Progenitor cell of endocrine pancreas (in vitro differentiated cells): Measurements from ENCODE around the gene RGS10. TPM values are rescaled to one million over a fixed set of nuclear protein-coding genes. Genes with fewer than 3 reads are reported as not detected.

Experiments
- DNase-seq: peaks from one replicate; pipeline ENCODE4 v3.0.0; 2021; ENCODE audit warnings: low spot score; ENCODE audit not compliant: unreplicated experiment
- H3K27ac Mint-ChIP-seq: 2 replicates; pipeline ENCODE4 v1.8.0; 2021; ENCODE audit warnings: mild to moderate bottlenecking, moderate library complexity, mixed read lengths
- H3K27me3 Mint-ChIP-seq: 2 replicates; pipeline ENCODE4 v1.8.0; 2021; ENCODE audit warnings: mixed read lengths
- H3K36me3 Mint-ChIP-seq: 2 replicates; pipeline ENCODE4 v1.8.0; 2022; ENCODE audit warnings: mixed read lengths; ENCODE audit not compliant: insufficient read depth
- H3K4me1 Mint-ChIP-seq: 2 replicates; pipeline ENCODE4 v1.8.0; 2021; ENCODE audit warnings: low read depth, mixed read lengths
- H3K4me3 Mint-ChIP-seq: 2 replicates; pipeline ENCODE4 v1.8.0; 2021; ENCODE audit warnings: low read depth, mild to moderate bottlenecking, moderate library complexity, mixed read lengths
- H3K9me3 Mint-ChIP-seq: 2 replicates; pipeline ENCODE4 v1.8.0; 2021; ENCODE audit warnings: low read depth, mixed read lengths
- CTCF ChIP-seq: fragments of 200-600 bp; sonication (generic); IDR thresholded peaks from one replicate; pipeline ENCODE4 v1.5.0; 2021; ENCODE audit warnings: antibody characterized with exemption, mild to moderate bottlenecking; ENCODE audit not compliant: unreplicated experiment
- total RNA-seq: library from RNA; stranded (reverse); gene quantifications from 2 replicates; pipeline ENCODE4 v1.2.1, GENCODE V29; 2021

RGS10 gene
- total RNA-seq, 1 donor from 2014 or later: 0.96 TPM

- Mint-ChIP-seq H3K4me1 (no peaks in the 10 kb centered on the region), H3K4me3 (no peak overlapping the region), H3K27me3 (peaks cover 23% of the 10 kb centered on the region), H3K9me3 (peaks cover 4% of the 10 kb centered on the region), H3K27ac (no peak overlapping the region), H3K36me3 (no peaks in the 10 kb centered on the region)
- DNase-seq: no peak
- no peak for TF ChIP-seq CTCF
Observed at GRCh38 chr10:119469846-119470245, 72.7 kb downstream of the RGS10 start.

GRCh38 chr10:119469325-119469707, 73.2 kb downstream of the RGS10 start:
- H3K9me3 Mint-ChIP-seq: peaks cover 4% of the 10 kb centered on the region
- no peak overlapping the region for H3K4me3 Mint-ChIP-seq
- no peaks in the 10 kb centered on the region for H3K36me3 Mint-ChIP-seq
- no peaks in the 10 kb centered on the region for H3K4me1 Mint-ChIP-seq
- no peak for TF ChIP-seq CTCF
- DNase-seq: no peak
- no peak overlapping the region for H3K27ac Mint-ChIP-seq
- H3K27me3 Mint-ChIP-seq: peaks cover 24% of the 10 kb centered on the region

- peaks cover 21% of the 10 kb centered on the region for H3K27me3 Mint-ChIP-seq
- no peak for TF ChIP-seq CTCF
Observed at GRCh38 chr10:119468542-119469324, 73.8 kb downstream of the RGS10 start.

GRCh38 chr10:119466655-119467054, 75.9 kb downstream of the RGS10 start:
- no peak overlapping the region for H3K4me3 Mint-ChIP-seq
- H3K27me3 Mint-ChIP-seq: peaks cover 26% of the 10 kb centered on the region
- H3K4me1 Mint-ChIP-seq: peaks cover 2% of the 10 kb centered on the region
- TF ChIP-seq CTCF: no peak
- H3K9me3 Mint-ChIP-seq: peaks cover 11% of the 10 kb centered on the region
- DNase-seq: no peak
- H3K36me3 Mint-ChIP-seq: peaks cover 1% of the 10 kb centered on the region
- H3K27ac Mint-ChIP-seq: no peak overlapping the region

More at GRCh38 chr10:119468542-119469324, 73.8 kb downstream of the RGS10 start:
- Mint-ChIP-seq H3K4me1 (no peaks in the 10 kb centered on the region), H3K9me3 (peaks cover under 1% of the 10 kb centered on the region), H3K36me3 (no peaks in the 10 kb centered on the region), H3K27ac (peak overlapping the region; percentile 37), H3K4me3 (no peak overlapping the region)
- no peak for DNase-seq

- peaks cover 2% of the 10 kb centered on the region for H3K4me1 Mint-ChIP-seq
- DNase-seq: no peak
- H3K27ac Mint-ChIP-seq: no peak overlapping the region
- no peak overlapping the region for H3K4me3 Mint-ChIP-seq
- peaks cover 21% of the 10 kb centered on the region for H3K27me3 Mint-ChIP-seq
- peaks cover 11% of the 10 kb centered on the region for H3K9me3 Mint-ChIP-seq
- peaks cover 1% of the 10 kb centered on the region for H3K36me3 Mint-ChIP-seq
- TF ChIP-seq CTCF: no peak
Observed at GRCh38 chr10:119466076-119466475, 76.4 kb downstream of the RGS10 start.
